MM.1S (cell line): ENCODE results near the gene PPM1H.

Source experiments
- DNase-seq: peaks from one replicate; pipeline ENCODE4 v3.0.0-alpha.2; 2015
- H2AFZ ChIP-seq: fragments of 300-600 bp; sonication (generic); 2 replicates; pipeline ENCODE4 v1.6.0; 2016; ENCODE audit warnings: antibody characterized with exemption, low read length
- H3F3A ChIP-seq: fragments of 300-600 bp; sonication (generic); 2 replicates; pipeline ENCODE4 v1.6.1; 2016; ENCODE audit warnings: mild to moderate bottlenecking, antibody characterized with exemption, low read length, moderate library complexity, mixed read lengths; ENCODE audit not compliant: insufficient read depth
- H3K27ac ChIP-seq: fragments of 300-600 bp; sonication (generic); 2 replicates; pipeline ENCODE4 v1.5.1; 2016; ENCODE audit warnings: mild to moderate bottlenecking, low read length
- H3K27me3 ChIP-seq: fragments of 300-600 bp; sonication (generic); replicated peaks from 2 replicates; pipeline ENCODE4 v1.6.0; 2016; ENCODE audit warnings: low read length; ENCODE audit not compliant: insufficient read depth
- H3K36me3 ChIP-seq: fragments of 300-600 bp; sonication (generic); replicated peaks from 2 replicates; pipeline ENCODE4 v1.6.1; 2016; ENCODE audit warnings: mild to moderate bottlenecking, low read length, mixed read lengths; ENCODE audit not compliant: insufficient read depth
- H3K4me1 ChIP-seq: fragments of 300-600 bp; sonication (generic); 2 replicates; pipeline ENCODE4 v1.6.1; 2016; ENCODE audit warnings: low read length, mixed read lengths
- H3K4me2 ChIP-seq: fragments of 300-600 bp; sonication (generic); 2 replicates; pipeline ENCODE4 v1.6.0; 2016; ENCODE audit warnings: low read depth, low read length
- H3K4me3 ChIP-seq: fragments of 300-600 bp; sonication (generic); 2 replicates; pipeline ENCODE4 v1.5.1; 2016; ENCODE audit warnings: low read length, mixed read lengths
- H3K79me2 ChIP-seq: fragments of 300-600 bp; sonication (generic); 2 replicates; pipeline ENCODE4 v1.6.1; 2016; ENCODE audit warnings: mixed run types, low read length, mixed read lengths
- H3K9ac ChIP-seq: fragments of 300-600 bp; sonication (generic); 2 replicates; pipeline ENCODE4 v1.6.1; 2016; ENCODE audit warnings: low read length, mixed read lengths
- H3K9me2 ChIP-seq: fragments of 300-600 bp; sonication (generic); replicated peaks from 2 replicates; pipeline ENCODE4 v1.6.1; 2016; ENCODE audit warnings: mild to moderate bottlenecking, low read length, mixed read lengths; ENCODE audit not compliant: insufficient read depth
- H3K9me3 ChIP-seq: fragments of 300-600 bp; sonication (generic); replicated peaks from 2 replicates; pipeline ENCODE4 v1.6.1; 2016; ENCODE audit warnings: mild to moderate bottlenecking, low read length, mixed read lengths; ENCODE audit not compliant: insufficient read depth
- H4K20me1 ChIP-seq: fragments of 300-600 bp; sonication (generic); 2 replicates; pipeline ENCODE4 v1.6.1; 2016; ENCODE audit warnings: mild to moderate bottlenecking, low read length, moderate library complexity, mixed read lengths; ENCODE audit not compliant: insufficient read depth
- CTCF ChIP-seq: fragments of 300-600 bp; sonication (generic); IDR thresholded peaks from 2 replicates; pipeline ENCODE4 v1.5.1; 2016; ENCODE audit warnings: antibody characterized with exemption, low read length, mixed read lengths
- EZH2 ChIP-seq: fragments of 300-600 bp; sonication (generic); optimal IDR thresholded peaks from 2 replicates; pipeline ENCODE3; 2017; ENCODE audit warnings: low read depth, mild to moderate bottlenecking, antibody characterized with exemption, low read length, mixed read lengths
- EZH2phosphoT487 ChIP-seq: fragments of 300-600 bp; sonication (generic); IDR thresholded peaks from 2 replicates; pipeline ENCODE4 v1.6.1; 2018; ENCODE audit warnings: antibody characterized with exemption, low read length

PPM1H gene

GRCh38 chr12:62833634-62834033, 101.3 kb downstream of the PPM1H start:
- Histone ChIP-seq H4K20me1 (no peaks in the 10 kb centered on the region), H3K36me3 (no peaks in the 10 kb centered on the region), H3K79me2 (no peaks in the 10 kb centered on the region), H3K4me3 (no peak overlapping the region), H3K27ac (no peak overlapping the region), H2AFZ (no peak overlapping the region), H3F3A (no peaks in the 10 kb centered on the region), H3K9ac (no peak overlapping the region), H3K9me3 (no peaks in the 10 kb centered on the region), H3K27me3 (no peaks in the 10 kb centered on the region), H3K4me1 (no peaks in the 10 kb centered on the region), H3K4me2 (no peak overlapping the region), H3K9me2 (no peaks in the 10 kb centered on the region)
- no peak for TF ChIP-seq EZH2phosphoT487
- TF ChIP-seq EZH2 = no peak
- TF ChIP-seq CTCF = no peak
- no peak for DNase-seq

GRCh38 chr12:62832558-62832957, 102.4 kb downstream of the PPM1H start:
- no peak for DNase-seq
- H3K27me3 ChIP-seq = no peaks in the 10 kb centered on the region
- no peaks in the 10 kb centered on the region for H4K20me1 ChIP-seq
- H3K79me2 ChIP-seq = no peaks in the 10 kb centered on the region
- TF ChIP-seq EZH2phosphoT487 = no peak
- no peak for TF ChIP-seq CTCF
- no peak for TF ChIP-seq EZH2
- no peaks in the 10 kb centered on the region for H3K36me3 ChIP-seq
- no peaks in the 10 kb centered on the region for H3K9me2 ChIP-seq
- no peak overlapping the region for H2AFZ ChIP-seq
- H3K9me3 ChIP-seq = no peaks in the 10 kb centered on the region
- H3K27ac ChIP-seq = no peak overlapping the region
- no peak overlapping the region for H3K9ac ChIP-seq
- H3K4me2 ChIP-seq = no peak overlapping the region
- no peak overlapping the region for H3K4me3 ChIP-seq
- no peaks in the 10 kb centered on the region for H3K4me1 ChIP-seq
- no peaks in the 10 kb centered on the region for H3F3A ChIP-seq

- H2AFZ ChIP-seq = no peak overlapping the region
- no peaks in the 10 kb centered on the region for H3K27me3 ChIP-seq
- H3K9ac ChIP-seq = no peak overlapping the region
- H3K9me3 ChIP-seq = no peaks in the 10 kb centered on the region
- no peaks in the 10 kb centered on the region for H3K36me3 ChIP-seq
- H3F3A ChIP-seq = no peaks in the 10 kb centered on the region
- no peak for DNase-seq
- no peak overlapping the region for H3K4me3 ChIP-seq
- H3K4me1 ChIP-seq = no peaks in the 10 kb centered on the region
- no peak for TF ChIP-seq EZH2
- TF ChIP-seq CTCF = no peak
- TF ChIP-seq EZH2phosphoT487 = no peak
- no peaks in the 10 kb centered on the region for H4K20me1 ChIP-seq
- H3K79me2 ChIP-seq = no peaks in the 10 kb centered on the region
- no peak overlapping the region for H3K27ac ChIP-seq
- H3K4me2 ChIP-seq = no peak overlapping the region
- H3K9me2 ChIP-seq = no peaks in the 10 kb centered on the region
Observed at GRCh38 chr12:62832027-62832426, 102.9 kb downstream of the PPM1H start.
